GM19025 (cell line): ENCODE results near the gene ZNF823.
"Not testable (repeated sequence)": the region's sequence is repeated elsewhere in the genome, so short reads cannot be mapped to it uniquely, and the experiment has no call there.

Source experiments
- ATAC-seq: cut with Tn5 transposase; IDR thresholded peaks from one replicate; pipeline ENCODE4 v1.9.1; 2021; ENCODE audit warnings: mild to moderate bottlenecking, low read depth, moderate library complexity; ENCODE audit not compliant: unreplicated experiment

The ZNF823 gene

DNA sequence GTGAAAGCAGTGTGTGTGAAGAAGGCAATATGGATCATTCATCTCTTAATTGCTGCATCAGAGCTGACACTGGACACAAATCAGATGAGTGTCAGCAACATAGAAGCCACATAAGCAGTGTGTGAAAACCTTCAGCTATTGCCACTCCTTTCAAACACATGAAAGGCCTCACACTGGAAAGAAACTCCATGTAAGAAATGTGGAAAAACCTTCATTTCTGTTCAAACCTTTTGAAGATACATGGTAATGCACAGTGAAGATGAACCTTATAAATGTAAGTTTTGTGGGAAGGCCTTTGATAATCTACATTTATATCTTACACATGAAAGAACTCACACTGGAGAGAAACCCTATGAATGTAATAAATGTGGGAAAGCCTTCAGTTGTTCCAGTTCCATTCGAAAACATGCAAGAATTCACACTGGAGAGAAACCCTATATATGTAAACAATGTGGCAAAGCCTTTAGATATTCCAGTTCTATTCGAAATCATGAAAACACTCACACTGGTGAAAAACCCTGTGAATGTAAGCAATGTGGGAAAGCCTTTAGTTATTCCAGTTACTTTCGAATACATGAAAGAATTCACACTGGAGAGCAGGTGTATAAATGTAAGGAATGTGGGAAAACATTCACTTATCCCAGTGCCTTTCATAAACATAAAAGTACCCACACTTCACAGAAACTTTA, 53.6 kb downstream of the ZNF823 start:
- ATAC-seq, result no peak

- no peak for ATAC-seq
These were observed 58.0 kb downstream of the ZNF823 start for GRCh38 chr19:11680689-11681302.

- ATAC-seq, result no peak
These were observed 60.2 kb downstream of the ZNF823 start for GRCh38 chr19:11678504-11678903.

DNA sequence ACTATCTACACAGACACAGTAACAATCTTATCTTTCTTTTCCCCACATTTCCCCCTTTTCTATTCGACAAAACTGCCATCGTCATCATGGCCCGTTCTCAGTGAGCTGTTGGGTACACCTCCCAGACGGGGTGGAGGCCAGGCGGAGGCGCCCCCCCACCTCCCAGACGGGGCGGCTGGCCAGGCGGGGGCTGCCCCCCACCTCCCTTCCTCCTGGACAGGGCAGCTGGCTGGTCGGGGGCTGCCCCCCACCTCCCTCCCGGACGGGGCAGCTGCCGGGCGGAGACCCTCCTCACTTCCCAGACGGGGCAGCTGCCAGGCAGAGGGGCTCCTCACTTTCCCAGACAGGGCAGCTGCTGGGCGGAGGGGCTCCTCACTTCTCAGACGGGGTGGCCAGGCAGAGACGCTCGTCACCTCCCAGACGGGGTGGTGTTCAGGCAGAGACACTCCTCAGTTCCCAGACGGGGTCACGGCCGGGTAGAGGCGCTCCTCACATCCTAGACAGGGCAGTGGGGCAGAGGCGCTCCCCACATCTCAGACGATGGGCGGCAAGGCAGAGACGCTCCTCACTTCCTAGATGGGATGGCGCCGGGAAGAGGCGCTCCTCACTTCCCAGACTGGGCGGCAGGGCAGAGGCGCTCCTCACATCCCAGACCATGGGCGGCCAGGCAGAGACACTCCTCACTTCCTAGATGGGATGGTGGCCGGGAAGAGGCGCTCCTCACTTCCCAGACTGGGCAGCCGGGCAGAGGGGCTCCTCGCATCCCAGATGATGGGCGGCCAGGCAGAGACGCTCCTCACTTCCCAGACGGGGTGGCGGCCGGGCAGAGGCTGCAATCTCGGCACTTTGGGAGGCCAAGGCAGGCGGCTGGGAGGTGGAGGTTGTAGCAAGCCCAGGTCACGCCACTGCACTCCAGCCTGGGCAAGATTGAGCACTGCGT, 61.8 kb downstream of the ZNF823 start:
- not testable (repeated sequence) for ATAC-seq

- no peak for ATAC-seq
These were observed 63.2 kb downstream of the ZNF823 start for GRCh38 chr19:11675569-11675968.

GRCh38 chr19:11674067-11674492, 64.7 kb downstream of the ZNF823 start:
- ATAC-seq, result no peak

DNA sequence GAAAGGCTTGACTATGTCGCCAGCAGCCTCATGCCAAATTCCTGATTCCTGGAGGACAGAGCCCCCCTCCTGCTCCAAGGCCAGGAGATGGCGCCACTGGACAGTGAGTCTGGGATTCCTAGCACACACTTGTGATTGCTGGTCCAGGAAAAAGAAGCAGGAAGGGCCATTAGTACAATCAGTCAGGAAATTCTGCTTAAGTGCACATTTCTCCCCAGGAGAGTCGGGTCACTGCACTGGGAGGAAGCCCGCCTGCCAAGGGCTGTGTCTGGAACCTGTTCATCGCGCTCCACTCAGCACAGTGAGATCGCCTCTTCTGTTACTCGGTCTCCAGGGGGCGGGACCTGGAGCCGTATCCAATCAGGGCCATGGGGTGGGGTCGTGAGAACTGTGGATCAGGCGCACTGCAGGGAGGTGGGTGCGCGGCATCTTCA, 65.1 kb downstream of the ZNF823 start:
- no peak for ATAC-seq
